OCI-LY1 (cell line): ENCODE data around the gene B4GALT2.

Source experiments
- H2AFZ ChIP-seq: fragments of 200-600 bp; sonication (generic), shearing (Covaris generic); 2 replicates; pipeline ENCODE4 v1.6.0; 2014; ENCODE audit warnings: antibody characterized with exemption, mild to moderate bottlenecking, low read length
- H3F3A ChIP-seq: fragments of 200-600 bp; sonication (generic), shearing (Covaris generic); 2 replicates; pipeline ENCODE4 v1.6.0; 2014; ENCODE audit warnings: mild to moderate bottlenecking, antibody characterized with exemption, low read length, moderate library complexity; ENCODE audit not compliant: insufficient read depth
- H3K27ac ChIP-seq: fragments of 200-600 bp; sonication (generic); 2 replicates; pipeline ENCODE4 v1.5.1; 2014; ENCODE audit warnings: low read length, mixed run types, mild to moderate bottlenecking, low read depth; ENCODE audit not compliant: poor library complexity, severe bottlenecking
- H3K27me3 ChIP-seq: fragments of 200-600 bp; sonication (generic); 2 replicates; pipeline ENCODE4 v1.6.0; 2014; ENCODE audit warnings: antibody characterized with exemption, mild to moderate bottlenecking, low read length, moderate library complexity; ENCODE audit not compliant: insufficient read depth
- H3K36me3 ChIP-seq: fragments of 200-600 bp; sonication (generic); 2 replicates; pipeline ENCODE4 v1.6.1; 2014; ENCODE audit warnings: mild to moderate bottlenecking, antibody characterized with exemption, low read length, moderate library complexity, mixed read lengths; ENCODE audit not compliant: insufficient read depth
- H3K4me1 ChIP-seq: fragments of 200-600 bp; sonication (generic); 2 replicates; pipeline ENCODE4 v1.5.1; 2014; ENCODE audit warnings: mild to moderate bottlenecking, low read length, moderate library complexity; ENCODE audit not compliant: insufficient read depth, severe bottlenecking
- H3K4me2 ChIP-seq: fragments of 200-600 bp; sonication (generic), shearing (Covaris generic); 2 replicates; pipeline ENCODE4 v1.6.1; 2014; ENCODE audit warnings: low read length
- H3K4me3 ChIP-seq: fragments of 200-600 bp; sonication (generic); 2 replicates; pipeline ENCODE4 v1.5.1; 2014; ENCODE audit warnings: low read length, low read depth, mild to moderate bottlenecking, mixed read lengths; ENCODE audit not compliant: poor library complexity, severe bottlenecking
- H3K79me2 ChIP-seq: fragments of 200-600 bp; shearing (Covaris generic); 2 replicates; pipeline ENCODE4 v1.6.1; 2016; ENCODE audit warnings: mixed run types, low read length, mixed read lengths; ENCODE audit not compliant: insufficient read depth
- H3K9ac ChIP-seq: fragments of 200-600 bp; sonication (generic), shearing (Covaris generic); 2 replicates; pipeline ENCODE4 v1.6.1; 2014; ENCODE audit warnings: mild to moderate bottlenecking, low read length, mixed read lengths
- H3K9me2 ChIP-seq: fragments of 200-600 bp; sonication (generic), shearing (Covaris generic); 2 replicates; pipeline ENCODE4 v1.6.1; 2014; ENCODE audit warnings: low read depth, mild to moderate bottlenecking, low read length, mixed read lengths
- H3K9me3 ChIP-seq: fragments of 200-600 bp; shearing (Covaris generic); 2 replicates; pipeline ENCODE4 v1.6.1; 2014; ENCODE audit warnings: low read length, mixed read lengths
- H4K20me1 ChIP-seq: fragments of 200-600 bp; sonication (generic), shearing (Covaris generic); 2 replicates; pipeline ENCODE4 v1.6.0; 2016; ENCODE audit warnings: mild to moderate bottlenecking, low read length; ENCODE audit not compliant: insufficient read depth
- CTCF ChIP-seq: fragments of 200-600 bp; sonication (generic), shearing (Covaris generic); IDR thresholded peaks from 2 replicates; pipeline ENCODE4 v1.5.1; 2017; ENCODE audit warnings: mild to moderate bottlenecking, antibody characterized with exemption, low read length, moderate library complexity, mixed read lengths
- EZH2 ChIP-seq: fragments of 200-600 bp; sonication (generic), shearing (Covaris generic); IDR thresholded peaks from 2 replicates; pipeline ENCODE4 v1.8.0; 2017; ENCODE audit warnings: borderline replicate concordance, mixed run types, mild to moderate bottlenecking, antibody characterized with exemption, low read length, moderate library complexity, mixed read lengths

Gene B4GALT2

GRCh38 chr1:43931711-43932660 lies 47.0 kb upstream of the B4GALT2 start:
- H3K27ac ChIP-seq, result peak overlapping the region; percentile 53
- no peaks in the 10 kb centered on the region for H3K9me2 ChIP-seq
- H4K20me1 ChIP-seq, result no peaks in the 10 kb centered on the region
- no peaks in the 10 kb centered on the region for H3F3A ChIP-seq
- no peaks in the 10 kb centered on the region for H3K9me3 ChIP-seq
- 0 out of 2 replicates have a peak, but pooled peaks cover 3% of the 10 kb centered on the region for H3K36me3 ChIP-seq
- no peak overlapping the region for H3K4me3 ChIP-seq
- H3K4me1 ChIP-seq, result peaks cover 35% of the 10 kb centered on the region
- H3K79me2 ChIP-seq, result no peaks in the 10 kb centered on the region
- no peaks in the 10 kb centered on the region for H3K27me3 ChIP-seq
- H3K4me2 ChIP-seq, result no peak overlapping the region
- H3K9ac ChIP-seq, result no peak overlapping the region
- no peak overlapping the region for H2AFZ ChIP-seq
- TF ChIP-seq EZH2 (no peak), CTCF (no peak)

GRCh38 chr1:43932786-43933385 lies 46.1 kb upstream of the B4GALT2 start:
- H3K4me1 ChIP-seq, result peaks cover 35% of the 10 kb centered on the region
- H3K36me3 ChIP-seq, result peaks cover 3% of the 10 kb centered on the region; the same call in 1 of the 2 replicates
- no peak for TF ChIP-seq CTCF
- TF ChIP-seq EZH2, result no peak
- H3K79me2 ChIP-seq, result no peaks in the 10 kb centered on the region
- peak overlapping the region; percentile 53 for H3K27ac ChIP-seq
- H3F3A ChIP-seq, result no peaks in the 10 kb centered on the region
- H2AFZ ChIP-seq, result no peak overlapping the region
- H3K27me3 ChIP-seq, result no peaks in the 10 kb centered on the region
- peak overlapping the region; percentile 67 for H3K4me2 ChIP-seq
- H3K9me3 ChIP-seq, result no peaks in the 10 kb centered on the region
- no peaks in the 10 kb centered on the region for H4K20me1 ChIP-seq
- H3K4me3 ChIP-seq, result peak overlapping the region; percentile 48
- no peaks in the 10 kb centered on the region for H3K9me2 ChIP-seq
- peak overlapping the region; percentile 47; the same call in 1 of the 2 replicates for H3K9ac ChIP-seq

GRCh38 chr1:43933386-43934100 lies 45.5 kb upstream of the B4GALT2 start, which contains the start of gene ARTN:
TSS of gene ARTN (plus strand) at chr1:43933801. CDS start at chr1:43935657, 1,856 bp downstream.
- Histone ChIP-seq H3K9me2 (no peaks in the 10 kb centered on the region), H3K27me3 (no peaks in the 10 kb centered on the region), H3K79me2 (no peaks in the 10 kb centered on the region), H3K4me1 (peaks cover 35% of the 10 kb centered on the region), H3K36me3 (peaks cover 3% of the 10 kb centered on the region; the same call in 1 of the 2 replicates), H4K20me1 (no peaks in the 10 kb centered on the region), H3K9me3 (no peaks in the 10 kb centered on the region), H2AFZ (no peak within 1 kb of the TSS), H3K4me3 (peak within 1 kb of the TSS; percentile 48), H3K27ac (peak within 1 kb of the TSS; percentile 53), H3F3A (no peaks in the 10 kb centered on the region), H3K9ac (peak within 1 kb of the TSS; percentile 54), H3K4me2 (peak within 1 kb of the TSS; percentile 67)
- TF ChIP-seq CTCF (no peak), EZH2 (no peak)
